ENCODE measurements around the gene CYBA. TPM values are rescaled to one million over a fixed set of nuclear protein-coding genes. Genes with fewer than 3 reads are reported as not detected.

The CYBA gene
- polyA plus RNA-seq, 5 donors: 47.8 to 149 (median 69.4) TPM

DNA sequence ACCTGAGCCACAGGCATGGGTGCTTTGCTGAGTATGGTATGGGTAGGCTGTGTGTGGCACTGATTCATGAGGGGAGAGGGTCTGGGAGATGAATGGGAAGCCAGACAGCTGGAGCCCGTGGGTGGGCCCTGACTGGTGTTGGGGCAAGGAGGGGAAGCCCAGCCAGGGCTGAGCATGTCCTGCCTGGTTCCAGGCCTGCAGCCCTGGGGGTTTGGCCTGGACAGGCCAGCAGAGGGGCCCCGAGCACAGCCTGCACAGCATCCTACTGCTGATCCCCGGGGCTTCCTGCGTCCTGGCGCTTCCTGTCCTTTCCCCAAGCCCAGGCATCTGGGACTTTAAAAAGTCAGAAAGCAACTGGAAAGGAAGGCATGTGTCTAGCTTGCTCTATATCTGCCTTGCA lies 16.6 kb upstream of the CYBA start:
- no peak for DNase-seq

DNA sequence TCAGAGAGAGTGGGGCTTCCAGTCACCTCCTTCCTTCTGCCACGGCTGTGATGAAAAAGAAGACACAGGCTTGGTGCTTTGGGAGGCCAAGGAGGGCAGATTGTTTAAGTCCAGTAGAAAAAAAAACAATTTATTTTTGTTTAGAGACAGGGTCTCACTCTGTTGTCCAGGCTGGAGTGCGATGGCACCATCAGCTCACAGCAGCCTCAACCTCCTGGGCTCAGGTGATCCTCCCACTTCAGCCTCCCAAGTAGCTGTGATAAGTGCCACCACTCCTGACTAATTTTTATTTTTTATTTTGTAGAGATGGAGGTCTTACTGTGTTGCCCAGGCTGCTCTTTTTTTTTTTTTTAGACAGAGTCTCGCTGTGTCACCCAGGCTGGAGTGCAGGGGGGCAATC lies 14.7 kb upstream of the CYBA start:
- no peak for DNase-seq

GRCh38 chr16:88665148-88665547 lies 14.3 kb upstream of the CYBA start:
- no peak for DNase-seq

GRCh38 chr16:88662843-88663606 lies 12.2 kb upstream of the CYBA start, which contains the start of gene MVD:
TSS of gene MVD (minus strand) at chr16:88663091. CDS start at chr16:88663080, 11 bp downstream.
- peak; percentile 98 for DNase-seq

- DNase-seq: no peak
Measured at GRCh38 chr16:88662222-88662842, 11.5 kb upstream of the CYBA start.

DNA sequence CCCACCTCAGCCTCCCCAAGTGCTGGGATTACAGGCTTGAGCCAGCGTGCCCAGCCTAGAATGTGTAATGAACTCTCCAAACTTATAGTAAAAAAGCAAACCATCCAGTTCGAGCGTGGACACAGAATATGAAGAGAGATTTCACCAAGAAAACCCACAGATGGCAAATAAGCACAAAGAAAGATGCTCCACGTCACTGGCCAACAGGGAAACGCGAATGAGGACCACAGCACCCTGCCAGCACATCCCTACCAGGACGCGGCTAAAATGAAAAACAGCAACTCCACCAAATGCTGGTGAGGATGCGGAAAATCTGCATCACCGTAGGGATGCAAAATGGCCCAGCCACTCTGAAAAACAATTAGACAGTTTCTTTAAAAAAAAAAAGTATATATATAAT lies 10.6 kb upstream of the CYBA start:
- DNase-seq: no peak

GRCh38 chr16:88659160-88659559 lies 8.3 kb upstream of the CYBA start:
- DNase-seq: no peak

GRCh38 chr16:88658714-88659113 lies 7.9 kb upstream of the CYBA start:
- no peak for DNase-seq

- no peak for DNase-seq
Measured at GRCh38 chr16:88657371-88657770, 6.5 kb upstream of the CYBA start.

DNA sequence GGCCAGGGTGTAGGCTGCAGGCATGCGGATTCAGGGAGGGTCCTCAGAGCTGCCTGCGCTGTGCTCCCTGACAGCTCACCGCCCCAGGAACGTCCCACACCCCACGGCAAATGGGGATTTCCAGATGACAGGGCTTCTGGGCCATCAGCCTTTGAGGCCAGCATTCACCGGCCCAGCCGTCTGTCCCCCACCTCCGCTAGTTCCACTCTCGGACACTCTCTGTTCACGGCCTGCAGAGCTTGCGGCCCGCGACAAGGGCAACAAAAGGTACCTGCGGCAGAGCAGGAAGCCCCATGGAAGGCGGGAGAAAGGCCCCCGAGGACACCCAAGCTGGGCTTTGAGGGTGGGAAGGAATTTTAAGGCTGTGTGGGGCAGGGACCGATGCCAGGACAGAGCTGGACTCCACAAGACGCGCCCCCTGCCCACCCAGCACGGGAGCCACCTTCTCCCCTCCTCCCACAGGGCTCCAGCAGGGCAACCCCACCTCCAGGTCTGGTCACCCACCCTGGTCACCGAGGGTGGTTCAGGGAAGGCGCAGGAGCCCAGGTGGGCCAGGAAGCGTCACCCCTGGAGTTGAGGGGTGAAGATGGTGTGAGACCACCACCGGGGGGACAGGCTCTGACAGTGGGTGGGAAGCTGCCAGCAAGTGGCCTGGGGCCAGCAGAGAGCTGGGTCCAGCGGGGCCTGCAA lies 5.6 kb upstream of the CYBA start:
- DNase-seq: no peak

DNA sequence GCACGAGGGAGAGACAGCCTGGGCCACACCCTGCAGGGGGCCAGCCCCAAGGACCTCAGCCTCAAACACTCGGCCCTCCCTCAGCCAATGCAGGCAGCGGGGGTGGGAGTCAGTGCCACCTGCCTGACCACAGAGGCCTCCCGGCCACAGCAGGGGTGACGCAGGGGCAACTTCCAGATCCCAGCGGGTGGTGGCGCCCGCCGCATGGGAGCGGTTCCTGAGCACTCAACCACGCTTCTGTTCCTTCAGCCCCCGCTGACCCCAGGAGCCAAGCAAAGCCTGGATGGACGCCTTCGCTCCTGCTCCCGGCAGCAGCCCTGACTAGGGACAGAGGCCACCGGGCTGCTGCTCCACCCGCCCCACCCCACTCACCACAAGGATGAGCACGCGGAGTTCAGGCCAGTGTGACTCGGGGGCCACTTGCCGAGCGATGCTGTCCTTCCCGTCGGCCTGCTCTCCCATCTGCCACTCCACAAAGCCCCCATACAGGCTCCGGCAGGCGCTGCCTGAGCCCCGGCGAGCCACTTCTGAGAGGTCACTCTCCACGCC lies 5.0 kb upstream of the CYBA start:
- DNase-seq: no peak

- no peak for DNase-seq
Measured at GRCh38 chr16:88655053-88655732, 4.3 kb upstream of the CYBA start.

- no peak for DNase-seq
Measured at GRCh38 chr16:88654363-88655052, 3.7 kb upstream of the CYBA start.

- no peak for DNase-seq
Measured at GRCh38 chr16:88653596-88654362, 2.9 kb upstream of the CYBA start.

GRCh38 chr16:88653101-88653500 lies 2.2 kb upstream of the CYBA start:
- DNase-seq: no peak

DNA sequence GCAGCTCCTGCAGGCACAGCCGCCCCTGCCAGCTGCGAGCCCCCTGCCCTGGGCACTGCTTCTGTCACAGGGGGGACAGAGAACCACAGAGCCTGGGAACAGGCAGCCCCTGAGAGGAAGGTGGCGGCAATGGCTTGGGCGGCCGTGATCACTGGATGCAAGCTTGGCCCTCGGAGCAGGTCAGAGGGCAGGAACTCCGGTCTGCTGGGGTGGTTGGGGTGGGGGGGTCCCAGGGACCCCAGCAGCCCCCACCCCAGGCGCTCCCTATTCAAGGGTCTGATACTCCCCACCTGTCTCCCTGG lies 1.9 kb upstream of the CYBA start:
- DNase-seq: no peak

GRCh38 chr16:88651989-88652761 lies 1.3 kb upstream of the CYBA start:
- DNase-seq: no peak

GRCh38 chr16:88651276-88651988 lies 579 bp upstream of the CYBA start:
- DNase-seq: peak; percentile 37 to 40
